A673 (cell line): ENCODE measurements around the gene CCNB3.

Experiments
- EZH2 ChIP-seq: fragments of 200-600 bp; sonication (generic); IDR thresholded peaks from 2 replicates; pipeline ENCODE4 v1.6.1; 2017; ENCODE audit warnings: borderline replicate concordance, low read depth, mild to moderate bottlenecking, mixed read lengths, antibody characterized with exemption, low read length; ENCODE audit not compliant: poor library complexity, severe bottlenecking
- TF ChIP-seq, protein P1 (sequence below): fragments of 300-800, 200-600 bp; sonication (generic); conservative IDR thresholded peaks from 2 replicates; pipeline ENCODE4 v1.5.1; 2017; ENCODE audit warnings: low read depth, mild to moderate bottlenecking, antibody characterized with exemption, low read length, moderate library complexity, mixed read lengths

DNA sequence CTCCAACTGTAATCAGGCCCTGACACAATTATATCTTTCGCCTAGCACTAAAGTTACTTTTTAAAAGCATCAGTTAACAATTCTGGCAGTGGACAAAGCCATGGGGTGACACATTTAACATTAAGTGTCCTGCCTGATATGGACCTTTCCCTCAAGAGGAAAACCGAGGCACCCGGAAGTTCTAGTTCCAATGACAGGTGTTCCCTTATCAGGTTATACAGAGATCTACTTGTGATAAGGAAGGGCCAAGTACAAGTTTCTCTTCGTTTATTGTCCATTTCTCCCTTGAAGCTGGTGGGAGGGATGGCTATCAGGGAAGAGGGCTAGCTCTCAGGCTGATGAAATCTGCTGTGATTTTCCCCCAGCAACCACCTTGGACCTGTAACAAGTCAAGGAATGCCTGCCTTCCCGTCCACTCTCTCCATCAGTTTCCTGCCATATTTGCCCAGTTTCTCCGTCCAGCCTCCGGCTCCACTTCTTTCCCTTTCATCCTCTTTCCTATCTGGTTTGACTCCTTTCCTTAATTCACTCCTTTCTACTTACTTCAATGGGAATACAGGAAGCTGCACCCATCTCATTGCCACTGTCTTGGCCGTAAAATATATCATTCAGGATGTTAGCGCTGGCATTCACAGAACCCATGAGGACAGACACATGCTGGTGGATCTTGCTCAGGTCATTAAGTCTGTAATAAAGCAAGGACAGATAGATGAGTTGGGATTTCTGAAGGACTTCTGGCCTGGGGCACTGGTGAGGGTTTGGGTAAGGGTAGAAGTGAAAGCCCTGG lies 171.1 kb downstream of the CCNB3 start:
- TF ChIP-seq EZH2, result no peak
- TF ChIP-seq, protein P1, sequence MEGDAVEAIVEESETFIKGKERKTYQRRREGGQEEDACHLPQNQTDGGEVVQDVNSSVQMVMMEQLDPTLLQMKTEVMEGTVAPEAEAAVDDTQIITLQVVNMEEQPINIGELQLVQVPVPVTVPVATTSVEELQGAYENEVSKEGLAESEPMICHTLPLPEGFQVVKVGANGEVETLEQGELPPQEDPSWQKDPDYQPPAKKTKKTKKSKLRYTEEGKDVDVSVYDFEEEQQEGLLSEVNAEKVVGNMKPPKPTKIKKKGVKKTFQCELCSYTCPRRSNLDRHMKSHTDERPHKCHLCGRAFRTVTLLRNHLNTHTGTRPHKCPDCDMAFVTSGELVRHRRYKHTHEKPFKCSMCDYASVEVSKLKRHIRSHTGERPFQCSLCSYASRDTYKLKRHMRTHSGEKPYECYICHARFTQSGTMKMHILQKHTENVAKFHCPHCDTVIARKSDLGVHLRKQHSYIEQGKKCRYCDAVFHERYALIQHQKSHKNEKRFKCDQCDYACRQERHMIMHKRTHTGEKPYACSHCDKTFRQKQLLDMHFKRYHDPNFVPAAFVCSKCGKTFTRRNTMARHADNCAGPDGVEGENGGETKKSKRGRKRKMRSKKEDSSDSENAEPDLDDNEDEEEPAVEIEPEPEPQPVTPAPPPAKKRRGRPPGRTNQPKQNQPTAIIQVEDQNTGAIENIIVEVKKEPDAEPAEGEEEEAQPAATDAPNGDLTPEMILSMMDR, result no peak
